NCI-H1694 treated with DMSO at 0.1 percent for 48 hours (cell line): Measurements from ENCODE around the gene FADS1.

ENCODE experiments used
- DNase-seq: peaks from one replicate; lab custom pipeline; 2025; lab: John Stamatoyannopoulos, UW

FADS1 gene

DNA sequence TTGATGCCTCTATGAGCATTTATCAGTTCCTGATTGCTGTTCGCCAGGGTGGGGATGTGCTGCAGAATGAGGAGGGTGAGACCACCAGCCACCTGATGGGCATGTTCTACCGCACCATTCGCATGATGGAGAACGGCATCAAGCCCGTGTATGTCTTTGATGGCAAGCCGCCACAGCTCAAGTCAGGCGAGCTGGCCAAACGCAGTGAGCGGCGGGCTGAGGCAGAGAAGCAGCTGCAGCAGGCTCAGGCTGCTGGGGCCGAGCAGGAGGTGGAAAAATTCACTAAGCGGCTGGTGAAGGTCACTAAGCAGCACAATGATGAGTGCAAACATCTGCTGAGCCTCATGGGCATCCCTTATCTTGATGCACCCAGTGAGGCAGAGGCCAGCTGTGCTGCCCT lies 21.3 kb downstream of the FADS1 start:
- DNase-seq = no peak

GRCh38 chr11:61794579-61794978 lies 22.2 kb downstream of the FADS1 start:
- no peak for DNase-seq

DNA sequence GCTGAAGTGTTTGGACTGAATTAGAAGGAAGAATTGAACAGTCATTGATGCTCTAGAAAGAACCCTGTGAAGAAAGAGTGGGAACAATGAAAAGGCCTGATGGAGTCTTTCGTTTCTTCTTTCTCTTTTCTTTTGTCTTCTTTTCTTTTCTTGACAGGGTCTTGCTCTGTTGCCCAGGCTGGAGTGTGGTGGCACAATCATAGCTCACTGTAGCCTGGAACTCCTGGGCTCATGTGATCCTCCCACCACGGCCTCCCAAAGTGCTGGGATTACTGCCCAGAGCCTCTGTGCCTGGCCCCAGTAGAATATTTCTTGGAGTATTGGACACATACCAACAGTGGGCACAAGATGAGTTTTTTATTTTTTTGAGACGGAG lies 23.0 kb downstream of the FADS1 start:
- no peak for DNase-seq

- DNase-seq = peak; percentile 39
These were observed 23.5 kb downstream of the FADS1 start for GRCh38 chr11:61793083-61793828.

DNA sequence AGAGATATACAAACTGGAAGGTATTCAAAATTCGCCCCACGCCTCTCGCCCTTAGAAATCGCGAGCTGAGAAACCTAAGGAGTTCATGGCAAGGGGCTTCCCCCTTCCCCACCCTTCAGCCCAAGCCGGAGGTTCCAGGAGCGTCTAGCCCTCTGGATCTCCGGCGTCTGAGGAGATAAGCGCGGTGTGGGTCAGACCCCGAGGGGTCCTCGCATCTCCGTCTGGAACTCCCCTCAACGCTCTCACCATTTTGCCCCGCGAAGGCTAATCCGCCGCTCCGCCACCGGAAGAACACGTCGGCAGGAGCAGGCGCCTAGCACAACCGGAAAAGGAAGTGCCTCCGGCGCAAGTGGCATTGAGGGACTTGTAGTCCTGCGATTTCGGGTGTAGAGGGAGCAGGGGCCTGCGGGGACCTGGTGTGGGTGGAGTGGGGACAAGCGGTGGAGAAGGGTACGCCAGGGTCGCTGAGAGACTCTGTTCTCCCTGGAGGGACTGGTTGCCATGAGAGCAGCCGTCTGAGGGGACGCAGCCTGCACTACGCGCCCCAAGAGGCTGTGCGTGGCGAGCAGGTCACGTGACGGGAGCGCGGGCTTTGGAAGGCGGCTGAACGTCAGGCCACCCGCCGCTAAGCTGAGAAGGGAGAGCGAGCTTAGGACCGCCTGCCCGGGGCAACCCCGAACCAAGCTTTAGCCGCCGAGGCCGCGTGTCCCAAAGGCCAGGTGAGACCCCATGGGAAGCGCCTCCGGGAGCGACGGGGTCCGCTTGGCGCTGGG lies 24.3 kb downstream of the FADS1 start, which contains the start of the genes FEN1 and TMEM258:
FEN1 (plus strand) TSS at position 602 of the 773 bp plus-strand sequence. CDS start 2,451 bp downstream, outside the sequence.
TMEM258 (minus strand) TSS at position 290 of the 773 bp plus-strand sequence; CDS start at position 249, 41 bp downstream.
- peak; percentile 94 for DNase-seq

- DNase-seq = no peak
These were observed 25.0 kb downstream of the FADS1 start for GRCh38 chr11:61791737-61792309.

GRCh38 chr11:61787928-61788491 lies 28.8 kb downstream of the FADS1 start:
- peak; percentile 6 for DNase-seq

- DNase-seq = no peak
These were observed 30.9 kb downstream of the FADS1 start for GRCh38 chr11:61785837-61786402.

GRCh38 chr11:61784506-61784805 lies 32.3 kb downstream of the FADS1 start:
- DNase-seq = no peak

DNA sequence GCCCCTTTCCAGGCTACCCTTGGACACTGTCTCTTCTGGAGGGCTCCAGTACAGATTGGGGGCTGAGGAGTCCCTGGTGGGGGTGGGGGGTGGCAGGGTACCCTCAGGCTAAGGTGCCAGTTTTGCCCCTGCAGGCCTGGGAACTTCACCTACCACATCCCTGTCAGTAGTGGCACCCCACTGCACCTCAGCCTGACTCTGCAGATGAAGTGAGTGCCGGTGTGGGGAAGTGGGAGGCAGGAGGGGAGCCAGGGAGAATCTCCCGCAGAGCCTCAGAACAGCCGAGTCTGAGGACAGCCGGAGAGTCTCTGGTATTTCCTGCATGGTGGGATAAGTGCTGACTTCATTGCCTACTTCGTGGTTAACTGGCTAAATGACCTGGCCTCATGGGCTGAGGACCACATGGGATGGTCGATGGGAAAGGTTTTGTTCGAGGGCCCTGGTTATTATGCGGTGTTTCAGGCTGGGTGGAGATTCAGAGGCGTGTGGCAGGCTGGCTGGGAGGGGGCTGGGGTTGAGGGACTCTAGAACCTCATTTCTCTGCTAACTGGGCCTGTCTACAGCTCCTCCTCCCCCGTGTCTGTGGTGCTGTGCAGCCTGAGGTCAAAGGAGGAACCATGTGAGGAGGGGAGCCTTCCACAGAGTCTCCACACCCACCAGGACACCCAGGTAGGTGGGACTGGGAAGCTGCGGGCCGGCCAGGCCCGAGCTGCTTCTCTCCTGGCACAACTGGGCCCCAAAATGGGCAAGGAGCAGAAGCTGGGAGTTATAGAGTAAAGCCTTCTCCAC lies 32.9 kb downstream of the FADS1 start:
- DNase-seq = no peak

DNA sequence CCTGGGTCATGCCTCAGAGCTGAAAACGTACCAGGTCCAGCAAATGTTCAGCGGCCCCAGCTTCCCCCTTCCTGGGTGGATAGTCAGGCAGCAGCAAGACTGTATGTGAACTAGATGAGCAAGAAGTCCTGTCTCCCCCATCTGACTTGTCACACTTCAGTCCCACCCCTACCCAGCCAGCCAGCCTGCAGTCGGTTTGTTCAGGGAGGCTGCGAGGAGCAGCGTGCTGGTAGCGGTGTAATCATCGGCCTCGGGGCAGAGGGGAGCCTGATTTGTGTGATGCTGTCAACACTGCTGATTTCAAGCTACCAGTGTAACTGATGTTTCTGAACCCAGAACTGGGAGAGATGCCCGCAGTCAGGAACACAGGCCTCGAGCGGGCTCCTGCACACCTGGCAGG lies 34.0 kb downstream of the FADS1 start:
- no peak for DNase-seq

DNA sequence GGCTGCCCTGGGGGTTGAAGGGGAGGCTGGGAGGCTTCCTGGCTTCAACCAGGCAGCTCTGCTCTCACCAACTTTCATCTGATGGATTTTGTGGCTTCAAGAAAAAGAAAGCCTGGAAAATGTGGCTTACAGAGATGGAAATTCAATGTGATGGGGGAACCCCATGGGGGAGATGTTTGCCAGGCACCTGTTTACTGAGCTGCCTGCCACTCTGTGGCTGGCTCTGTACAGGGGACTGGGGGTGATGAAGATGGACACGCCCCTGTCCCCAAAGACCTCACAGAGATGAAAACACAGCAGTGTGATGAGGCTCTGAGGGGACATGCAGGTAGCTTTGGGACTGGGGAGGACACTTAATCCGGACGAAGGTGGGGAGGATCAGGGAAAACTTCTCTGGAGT lies 34.5 kb downstream of the FADS1 start:
- no peak for DNase-seq

DNA sequence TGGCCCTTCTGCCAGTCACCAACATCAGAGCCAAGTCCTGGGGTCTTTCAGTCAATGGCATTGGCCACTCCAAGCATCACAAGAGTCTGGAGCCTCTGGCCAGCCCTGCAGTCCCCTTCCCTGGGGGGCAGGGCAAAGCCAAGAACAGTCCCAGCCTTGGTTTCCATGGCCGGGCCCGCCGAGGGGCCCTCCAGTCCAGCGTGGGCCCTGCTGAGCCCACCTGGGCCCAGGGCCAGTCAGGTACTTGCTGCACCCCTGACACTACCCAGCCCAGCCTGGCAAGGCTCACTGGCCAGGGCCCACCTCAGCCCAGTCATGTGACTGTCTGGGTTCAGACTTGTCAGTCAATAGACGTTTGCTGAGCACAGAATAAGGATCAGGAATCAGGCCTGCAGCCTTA lies 35.2 kb downstream of the FADS1 start:
- DNase-seq = no peak

DNA sequence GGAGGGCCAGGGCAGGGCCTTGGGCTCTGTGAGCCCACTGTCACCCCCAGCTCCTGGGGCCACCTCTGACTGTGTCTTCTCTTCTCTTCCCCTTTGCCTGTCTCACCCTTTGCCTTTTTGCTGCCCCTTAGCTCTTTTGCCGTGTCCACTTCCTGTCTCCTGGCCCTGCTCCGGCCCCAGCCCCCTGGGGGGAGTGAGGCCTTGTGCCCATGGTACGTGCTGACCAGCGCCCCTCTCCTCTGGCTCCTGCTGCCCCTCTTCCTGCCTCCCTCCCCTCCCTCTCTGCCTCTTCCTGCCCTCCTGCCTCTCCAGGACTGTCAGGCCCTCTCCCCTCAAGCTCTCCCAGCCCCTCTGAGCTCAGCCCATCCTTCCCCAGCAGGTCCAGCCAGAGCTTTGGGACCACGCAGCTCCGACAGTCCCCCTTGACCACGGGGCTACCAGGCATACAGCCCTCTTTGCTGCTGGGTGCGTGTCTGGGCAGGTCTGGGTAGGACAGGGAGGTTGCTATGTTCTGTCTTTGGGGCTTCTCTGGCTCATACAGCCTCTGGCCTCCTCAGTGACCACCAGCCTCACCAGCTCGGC lies 36.1 kb downstream of the FADS1 start:
- no peak for DNase-seq

GRCh38 chr11:61779666-61780525 lies 36.9 kb downstream of the FADS1 start:
- DNase-seq = no peak

GRCh38 chr11:61778920-61779650 lies 37.7 kb downstream of the FADS1 start:
- no peak for DNase-seq

DNA sequence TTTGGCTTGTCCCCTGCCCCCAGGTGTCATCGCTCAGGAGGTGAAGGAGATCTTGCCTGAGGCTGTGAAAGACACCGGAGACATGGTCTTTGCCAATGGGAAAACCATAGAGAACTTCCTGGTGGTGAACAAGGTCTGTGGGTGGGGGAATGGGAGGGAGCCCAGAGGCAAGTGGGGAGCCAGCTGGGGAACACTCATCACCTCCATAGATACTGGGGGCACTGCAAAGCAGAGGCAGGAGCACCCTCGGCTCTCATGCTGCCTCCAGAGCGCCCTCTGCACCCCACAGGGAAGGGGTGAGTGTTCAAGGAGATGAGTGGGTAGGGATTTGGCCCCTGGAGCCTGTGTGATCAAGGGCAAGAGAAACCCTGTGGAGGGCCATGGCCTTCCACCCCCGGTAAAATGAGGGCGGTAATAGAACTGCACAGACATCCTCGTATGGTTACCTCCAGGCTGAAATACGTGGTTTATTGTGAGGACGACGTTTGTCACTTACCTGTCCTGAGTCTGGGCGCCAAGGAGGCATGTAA lies 38.4 kb downstream of the FADS1 start:
- no peak for DNase-seq

DNA sequence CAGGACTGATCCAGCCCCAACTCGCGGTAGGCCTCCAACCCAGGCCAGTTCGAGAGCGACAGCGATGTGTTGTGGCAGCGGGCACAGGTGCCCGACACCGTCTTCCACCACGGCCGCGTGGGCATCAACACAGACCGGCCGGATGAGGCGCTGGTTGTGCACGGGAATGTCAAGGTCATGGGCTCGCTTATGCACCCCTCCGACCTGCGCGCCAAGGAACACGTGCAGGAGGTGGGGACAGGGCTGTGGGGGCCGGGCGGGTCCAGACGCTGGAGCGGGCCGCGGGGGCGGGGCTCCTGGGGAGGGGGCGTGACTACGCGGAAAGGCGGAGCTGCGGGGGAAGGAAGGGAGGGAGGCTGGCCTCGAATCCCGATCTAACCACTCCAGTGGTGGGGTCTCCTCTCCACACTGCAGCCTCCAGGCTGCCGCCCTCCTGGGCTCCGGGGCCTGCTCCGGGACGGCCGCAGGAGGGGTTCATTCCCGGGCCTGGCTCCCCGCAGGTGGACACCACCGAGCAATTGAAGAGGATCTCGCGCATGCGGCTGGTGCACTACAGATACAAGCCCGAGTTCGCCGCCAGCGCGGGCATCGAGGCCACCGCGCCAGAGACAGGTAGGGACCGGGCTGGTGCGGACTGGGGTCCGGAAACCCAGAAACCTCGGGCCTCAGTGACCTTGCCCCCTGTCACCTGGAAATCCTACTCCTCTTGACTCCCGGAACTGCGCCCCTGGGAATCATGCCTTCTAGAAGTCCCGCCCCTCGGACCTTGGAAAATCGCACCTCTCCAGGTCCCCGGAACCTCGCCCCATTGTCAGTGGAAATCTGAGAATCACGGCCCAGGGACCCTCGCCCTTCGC lies 39.3 kb downstream of the FADS1 start:
- no peak for DNase-seq
